ENCODE results near the gene INSIG1. TPM values are rescaled to one million over a fixed set of nuclear protein-coding genes. Genes with fewer than 3 reads are reported as not detected.
A peak's percentile ranks its signal among the peaks of the same experiment; 100 is the strongest.

Gene INSIG1
- total and polyA plus RNA-seq, 8 donors, result 13.5 to 170 (median 21.4) TPM

GRCh38 chr7:155352076-155352752 is 54.5 kb downstream of the INSIG1 start:
- Histone ChIP-seq H3K36me3 (no peaks in the 10 kb centered on the region), H3K27me3 (peaks cover 0 to 71% of the 10 kb centered on the region in 2 donors), H3K27ac (no peak overlapping the region), H3K4me3 (no peak overlapping the region), H3K4me1 (peaks cover 0 to 5% of the 10 kb centered on the region in 2 donors), H3K9me3 (no peaks in the 10 kb centered on the region)
- ATAC-seq (no peak), DNase-seq (peak in 2 of 4 donors; percentile 20 to 67)
- no peak for TF ChIP-seq CTCF (IDR thresholded peaks at IDR 0.05)
- intact Hi-C loops (cut with DNase I), result no loop called here

GRCh38 chr7:155352753-155353115 is 55.1 kb downstream of the INSIG1 start:
- no peak overlapping the region for H3K4me3 ChIP-seq
- peaks cover 0 to 10% of the 10 kb centered on the region in 2 donors for H3K4me1 ChIP-seq
- H3K9me3 ChIP-seq, result no peaks in the 10 kb centered on the region
- DNase-seq (no peak), ATAC-seq (no peak)
- intact Hi-C loops (cut with DNase I), result no loop called here
- TF ChIP-seq CTCF (IDR thresholded peaks at IDR 0.05), result no peak
- peaks cover 0 to 76% of the 10 kb centered on the region in 2 donors for H3K27me3 ChIP-seq
- H3K27ac ChIP-seq, result no peak overlapping the region
- H3K36me3 ChIP-seq, result no peaks in the 10 kb centered on the region

GRCh38 chr7:155353256-155353897 is 55.7 kb downstream of the INSIG1 start:
- H3K27me3 ChIP-seq, result peaks cover 0 to 82% of the 10 kb centered on the region in 2 donors
- no peak for TF ChIP-seq CTCF (IDR thresholded peaks at IDR 0.05)

GRCh38 chr7:155354371-155355048 is 56.8 kb downstream of the INSIG1 start:
- H3K36me3 ChIP-seq, result no peaks in the 10 kb centered on the region
- no peak overlapping the region for H3K27ac ChIP-seq
- H3K4me1 ChIP-seq, result peaks cover 0 to 20% of the 10 kb centered on the region in 2 donors
- no peak for TF ChIP-seq CTCF (IDR thresholded peaks at IDR 0.05)
- intact Hi-C loops (cut with DNase I), result no loop called here
- ATAC-seq (no peak), DNase-seq (peak in 1 of 4 donors; percentile 28)
- no peak overlapping the region for H3K4me3 ChIP-seq
- no peaks in the 10 kb centered on the region for H3K9me3 ChIP-seq
- H3K27me3 ChIP-seq, result peaks cover 0 to 85% of the 10 kb centered on the region in 2 donors

More at GRCh38 chr7:155353256-155353897, 55.7 kb downstream of the INSIG1 start:
- Histone ChIP-seq H3K9me3 (no peaks in the 10 kb centered on the region), H3K4me1 (peaks cover 0 to 16% of the 10 kb centered on the region in 2 donors), H3K27ac (no peak overlapping the region), H3K36me3 (no peaks in the 10 kb centered on the region), H3K4me3 (no peak overlapping the region)
- peak in 1 of 4 donors; percentile 41 for DNase-seq
- intact Hi-C loops (cut with DNase I), result no loop called here
- ATAC-seq, result no peak

- Histone ChIP-seq H3K36me3 (no peaks in the 10 kb centered on the region), H3K4me3 (no peak overlapping the region), H3K4me1 (peaks cover 0 to 20% of the 10 kb centered on the region in 2 donors), H3K27me3 (peaks cover 0 to 86% of the 10 kb centered on the region in 2 donors), H3K9me3 (no peaks in the 10 kb centered on the region), H3K27ac (no peak overlapping the region)
- no peak for TF ChIP-seq CTCF (IDR thresholded peaks at IDR 0.05)
- intact Hi-C loops (cut with DNase I), result no loop called here
- DNase-seq (peak in 2 of 4 donors; percentile 18 to 55), ATAC-seq (no peak)
These were observed 57.5 kb downstream of the INSIG1 start for GRCh38 chr7:155355176-155355575.

All from left lung (tissue), 10 donors.